Renal cortical epithelial cell (primary cell): ENCODE results near the gene PLCB2. TPM values are rescaled to one million over a fixed set of nuclear protein-coding genes. Genes with fewer than 3 reads are reported as not detected.

Experiments
- DNase-seq: peaks from one replicate; pipeline ENCODE4 v3.0.0-alpha.2; 2011; ENCODE audit warnings: low read depth
- total RNA-seq: library from RNA; depleted of rRNA; stranded (reverse); fragments of >200 nt; gene quantifications from 2 replicates; pipeline ENCODE4 v1.2.3, GENCODE V29; 2014

The PLCB2 gene
- total RNA-seq, 1 donor from 2014 or later = not detected

DNA sequence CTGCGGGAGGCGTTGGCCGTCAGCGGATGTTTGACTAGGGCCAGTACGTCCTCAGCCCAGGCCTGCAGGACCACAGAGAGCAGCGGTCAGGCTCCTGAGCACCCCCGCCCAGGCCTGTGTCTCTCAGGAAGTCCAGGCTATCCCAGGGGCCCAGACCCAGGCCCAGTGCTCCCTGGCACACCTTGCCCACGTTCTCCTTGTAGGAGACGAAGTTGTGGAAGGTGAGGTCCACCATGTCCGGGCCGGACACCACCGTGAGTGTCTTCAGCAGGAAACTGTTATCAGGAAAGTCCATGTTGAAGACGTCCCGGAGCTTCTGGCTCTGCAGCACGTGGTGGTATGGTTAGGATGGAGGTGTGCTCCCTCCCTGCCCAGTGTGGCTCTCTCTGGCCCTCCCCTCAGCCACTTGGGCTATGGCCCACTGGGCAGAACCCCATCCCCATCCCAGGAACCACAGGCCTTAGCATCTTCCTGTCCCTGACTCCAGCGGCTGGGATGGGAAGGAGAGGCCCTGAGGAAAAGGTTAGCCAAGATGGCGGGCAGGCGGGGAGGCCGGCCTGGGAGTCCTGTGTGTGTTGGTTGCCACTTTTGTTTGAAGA, 5.3 kb downstream of the PLCB2 start:
- no peak for DNase-seq

DNA sequence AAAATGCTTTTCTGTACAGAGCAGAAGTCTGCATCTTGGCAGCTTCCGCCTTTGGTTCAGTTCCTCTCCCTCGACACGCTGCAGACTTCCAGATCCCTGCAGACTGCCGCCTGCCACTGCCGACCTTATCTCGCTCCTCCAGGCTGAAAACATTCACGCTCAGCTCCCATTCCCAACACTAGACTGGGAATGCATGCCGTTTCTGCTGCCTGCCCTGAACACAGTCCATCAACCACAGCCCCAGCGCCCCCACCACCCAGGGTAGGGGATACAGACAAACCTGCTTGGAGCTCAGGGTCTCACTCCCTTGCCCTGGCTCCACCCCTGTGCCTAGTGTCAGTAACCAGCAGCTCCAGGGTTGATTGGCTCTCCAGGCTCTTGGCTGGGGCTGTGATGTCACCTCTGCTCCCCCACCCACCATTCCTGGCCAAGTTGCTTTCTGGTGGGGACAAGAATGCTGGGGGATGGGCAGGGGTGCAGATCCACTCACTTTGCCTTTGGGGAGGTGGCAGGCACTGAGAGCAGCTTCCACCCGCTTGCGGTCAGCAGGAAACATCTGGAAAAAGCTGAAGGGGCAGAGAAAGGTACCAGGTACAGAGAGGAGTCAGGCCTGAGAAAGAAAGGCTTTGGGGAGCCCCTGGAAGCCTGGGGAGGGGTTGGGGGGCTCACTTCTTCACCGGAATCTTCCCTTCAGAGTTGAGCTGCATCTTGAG, 6.1 kb downstream of the PLCB2 start:
- no peak for DNase-seq

DNA sequence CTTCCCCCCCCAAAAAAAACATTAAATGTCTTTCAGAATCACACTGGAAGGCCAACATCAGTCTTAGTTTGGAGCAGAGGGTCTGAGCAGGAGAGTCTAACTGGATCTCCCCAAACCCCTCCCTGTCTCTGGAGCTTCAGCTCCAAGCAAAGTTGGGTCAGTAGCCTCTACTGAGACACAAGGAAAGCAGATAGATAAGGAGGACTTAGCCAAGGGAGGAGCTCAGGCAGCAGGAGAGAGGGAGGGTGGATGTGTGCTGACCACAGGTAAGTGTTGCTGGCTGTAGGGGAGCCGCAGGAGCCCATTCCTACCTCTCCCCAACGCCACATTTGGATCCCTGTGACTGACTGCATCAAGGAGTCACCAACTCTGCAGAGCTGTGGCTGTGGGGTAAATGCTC, 7.0 kb downstream of the PLCB2 start:
- DNase-seq = no peak

DNA sequence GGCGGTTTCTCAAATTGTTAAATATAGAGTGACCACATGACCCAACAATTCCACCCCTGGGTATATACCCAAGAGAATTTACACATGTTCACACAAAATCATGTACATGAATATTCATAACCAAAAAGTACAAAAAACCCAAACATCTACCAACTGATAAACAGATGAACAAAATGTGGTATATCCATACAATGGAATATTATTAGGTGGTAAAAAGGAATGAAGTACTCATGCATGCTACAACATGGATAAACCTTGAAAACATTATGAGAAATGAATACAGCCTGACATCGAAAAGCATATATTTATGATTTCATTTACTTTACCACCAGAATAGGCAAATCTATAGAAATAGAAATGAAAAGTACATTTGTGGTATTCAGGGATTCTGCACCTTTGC, 7.4 kb downstream of the PLCB2 start:
- no peak for DNase-seq

DNA sequence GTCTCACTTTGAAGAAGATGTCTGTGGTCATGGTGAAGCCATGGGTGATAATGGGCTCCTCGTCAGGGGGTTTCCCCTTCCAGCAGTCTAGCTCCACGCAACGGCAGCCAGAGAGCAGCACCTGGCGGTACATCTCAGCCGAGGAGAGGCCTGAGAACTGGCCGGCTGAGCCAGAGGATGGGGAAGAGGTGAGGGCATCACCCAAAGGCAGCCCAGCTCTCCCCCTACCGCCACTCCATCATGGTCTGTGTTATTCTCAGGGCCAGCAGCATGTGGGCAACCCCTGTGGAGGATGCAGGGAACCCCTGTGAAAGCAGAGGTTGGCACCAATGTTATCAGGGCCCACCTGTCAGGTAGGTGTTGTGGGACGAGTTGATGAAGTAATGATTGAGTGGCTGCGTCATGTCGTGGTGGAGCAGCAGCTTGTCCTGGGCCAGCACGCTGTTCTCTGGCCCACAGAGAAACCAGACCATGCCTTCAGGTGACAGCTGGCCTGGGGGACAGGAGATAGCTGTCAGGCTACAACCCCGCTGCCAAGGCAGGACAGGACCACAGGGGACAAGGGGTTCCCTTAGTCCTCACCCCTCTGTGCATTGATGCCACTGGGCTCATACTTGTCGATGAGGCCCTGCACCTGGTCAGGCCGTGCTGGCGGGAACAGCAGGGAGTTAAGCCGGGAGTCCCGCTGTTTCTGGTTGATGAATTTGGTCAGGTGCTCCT, 9.4 kb downstream of the PLCB2 start:
- DNase-seq = no peak

DNA sequence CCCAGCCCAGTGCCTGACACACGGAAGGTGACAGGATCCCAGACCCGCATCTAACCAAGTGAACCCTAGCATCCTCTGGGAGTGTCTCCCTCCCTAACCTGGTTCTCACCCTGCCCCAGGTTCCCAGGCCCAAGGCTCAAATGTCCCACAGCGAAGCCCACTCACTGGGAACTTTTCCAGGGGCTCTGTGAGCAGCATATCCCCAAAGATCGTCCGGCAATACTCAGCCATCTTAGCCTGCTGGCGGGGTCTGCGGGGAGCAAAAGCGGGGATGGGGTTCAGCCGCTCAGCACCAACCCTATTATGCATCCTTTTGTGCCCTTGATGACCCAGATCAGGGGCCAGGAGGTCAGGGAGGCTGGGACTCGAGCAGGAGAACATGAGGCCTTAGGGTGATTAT, 10.4 kb downstream of the PLCB2 start:
- DNase-seq = no peak

DNA sequence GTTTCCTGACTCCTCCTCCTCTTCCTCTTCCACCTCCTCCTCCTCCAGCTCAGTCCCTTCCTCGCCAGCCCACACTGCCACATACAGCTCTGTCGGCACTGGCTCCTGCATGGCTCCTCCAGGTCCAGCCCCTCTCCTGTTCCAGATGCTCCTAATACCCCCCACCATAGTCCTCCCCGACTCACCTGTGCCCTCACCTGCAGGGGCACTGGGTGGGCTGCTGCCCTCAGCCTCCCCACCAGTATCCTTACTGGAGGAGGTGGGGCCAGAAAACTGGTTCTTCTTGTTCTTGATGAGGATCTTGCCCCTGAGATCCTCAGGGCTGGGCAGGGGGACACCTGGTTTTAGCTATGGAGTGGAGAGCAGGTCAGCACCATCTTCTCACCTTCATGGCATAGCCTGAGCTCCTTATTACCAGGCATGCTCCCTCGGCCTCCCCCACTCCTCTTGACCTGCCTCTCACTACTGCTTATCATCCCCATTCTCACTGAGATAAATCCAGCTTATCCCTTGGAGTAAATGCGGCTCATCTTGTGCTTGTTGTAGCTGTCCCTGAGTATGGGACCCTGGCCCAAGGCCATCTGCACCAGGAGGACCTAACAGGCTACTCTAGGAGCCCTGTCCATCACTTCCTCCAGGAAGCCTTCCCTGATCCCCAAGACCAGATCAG, 11.0 kb downstream of the PLCB2 start:
- no peak for DNase-seq

DNA sequence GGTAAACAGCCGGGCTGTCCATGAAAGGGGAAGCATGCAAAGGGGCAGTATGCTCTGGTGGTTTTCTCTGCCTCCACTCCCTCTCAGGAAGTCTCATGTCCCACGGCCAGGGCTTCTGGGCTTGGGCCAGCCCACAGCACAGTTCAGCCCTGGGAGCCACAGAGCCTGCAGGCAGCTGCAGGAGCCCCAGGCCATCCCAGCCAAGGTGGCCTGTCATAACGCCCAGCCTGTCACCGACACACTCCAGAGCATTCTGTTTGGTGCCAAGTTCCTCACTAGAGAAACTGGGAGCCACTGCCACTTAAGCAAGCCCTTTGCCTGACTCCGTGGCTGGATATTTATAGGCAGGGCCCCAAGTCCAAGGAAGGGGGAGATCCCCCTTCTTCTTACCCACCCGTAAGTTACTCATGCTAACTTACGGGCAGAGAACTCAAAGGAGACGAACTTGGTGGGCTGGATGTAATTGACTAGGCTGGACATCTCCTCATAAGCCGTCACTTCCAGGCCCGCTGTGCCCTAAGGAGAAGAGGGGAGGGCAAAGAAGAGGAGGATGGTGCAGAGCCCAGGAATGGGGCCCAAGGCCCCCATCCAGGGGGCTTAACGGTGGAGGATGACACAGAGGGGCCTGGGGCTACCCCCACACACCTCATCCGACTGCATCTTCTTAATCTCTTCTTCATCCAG, 11.7 kb downstream of the PLCB2 start:
- DNase-seq = no peak

DNA sequence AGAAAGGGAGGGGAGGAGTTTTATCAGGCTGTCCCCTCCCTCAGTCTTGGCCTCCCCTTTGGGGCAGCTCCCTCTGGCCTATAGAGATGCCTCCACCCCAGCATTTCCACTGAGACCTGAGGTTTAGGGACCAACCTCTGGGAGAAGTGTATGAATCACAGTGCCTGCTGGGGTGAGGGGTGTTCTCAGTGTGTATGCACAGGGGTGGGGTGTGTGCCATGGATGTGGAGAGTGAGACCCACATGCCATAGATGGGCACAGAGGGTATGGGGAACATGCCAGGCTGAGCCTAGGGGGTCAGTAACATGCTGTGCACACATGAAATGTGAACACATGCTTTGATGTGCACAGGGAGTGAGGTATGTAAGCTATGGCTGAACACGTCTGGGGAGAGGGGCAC, 12.4 kb downstream of the PLCB2 start:
- DNase-seq = no peak

DNA sequence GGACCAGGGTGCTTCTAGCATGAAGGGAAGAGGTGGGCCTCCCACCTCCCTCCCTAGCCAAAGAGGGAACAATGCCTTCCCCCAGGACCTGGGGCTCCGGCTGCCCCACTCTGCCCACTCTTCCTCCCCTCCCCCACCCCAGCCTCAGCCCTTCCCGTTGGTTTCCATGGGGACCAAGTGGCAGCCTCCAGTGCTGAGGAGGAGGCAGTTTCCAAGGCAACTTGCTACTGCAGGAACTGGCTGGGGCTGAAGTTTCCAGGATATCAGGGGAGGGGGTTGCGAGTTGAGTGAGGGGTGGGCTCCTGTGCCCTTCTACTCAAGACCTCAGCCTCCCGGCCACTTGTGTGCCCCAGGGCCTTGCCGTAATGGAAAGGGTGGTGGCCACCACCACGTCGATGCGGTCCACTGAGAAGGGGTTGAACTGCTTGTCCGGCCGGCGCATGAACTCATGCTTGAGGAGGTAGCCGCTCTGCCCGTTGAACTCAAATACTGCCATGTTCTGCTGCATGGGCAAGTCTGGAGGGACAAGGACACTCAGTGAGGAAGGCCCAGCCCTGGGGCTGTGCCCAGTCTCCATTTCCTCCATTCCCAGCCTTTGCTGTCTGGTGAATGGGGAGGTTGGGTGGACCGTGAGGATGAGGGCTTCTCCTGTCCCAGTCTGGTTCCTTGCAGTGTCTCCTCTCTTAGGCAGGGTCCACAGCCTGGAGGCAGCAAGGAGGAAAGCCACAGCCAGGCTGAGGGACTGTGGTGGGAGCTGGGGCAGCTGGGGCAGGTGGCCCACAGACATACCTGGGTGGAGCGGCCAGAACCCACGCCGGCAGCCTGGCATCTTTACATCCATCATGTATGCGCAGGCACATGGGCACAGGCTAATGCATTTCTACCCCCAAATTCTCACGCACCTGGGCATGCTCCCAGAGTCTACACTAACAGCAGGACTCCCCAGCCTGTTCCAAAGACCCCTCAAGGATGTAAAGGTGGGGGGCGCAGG, 13.5 kb downstream of the PLCB2 start:
- no peak for DNase-seq

DNA sequence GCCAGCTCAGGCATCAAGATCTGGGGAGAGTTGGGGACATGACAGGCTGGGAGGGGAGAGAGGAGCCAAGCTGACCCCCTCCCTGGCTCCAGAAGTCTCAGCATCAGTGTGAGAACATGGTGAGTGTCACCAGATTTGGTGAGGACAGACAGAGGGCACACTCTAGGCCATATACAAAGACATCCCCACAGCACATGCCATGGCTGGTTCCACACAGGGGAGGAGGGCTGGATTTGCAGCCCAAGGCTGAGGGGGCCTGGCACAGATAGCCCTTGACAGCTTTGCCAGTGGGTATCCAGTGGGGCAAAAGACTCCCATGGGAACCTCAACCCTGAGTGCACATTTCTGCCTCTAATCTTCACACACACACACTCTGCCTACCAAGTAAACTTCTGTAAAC, 14.7 kb downstream of the PLCB2 start:
- DNase-seq = no peak

DNA sequence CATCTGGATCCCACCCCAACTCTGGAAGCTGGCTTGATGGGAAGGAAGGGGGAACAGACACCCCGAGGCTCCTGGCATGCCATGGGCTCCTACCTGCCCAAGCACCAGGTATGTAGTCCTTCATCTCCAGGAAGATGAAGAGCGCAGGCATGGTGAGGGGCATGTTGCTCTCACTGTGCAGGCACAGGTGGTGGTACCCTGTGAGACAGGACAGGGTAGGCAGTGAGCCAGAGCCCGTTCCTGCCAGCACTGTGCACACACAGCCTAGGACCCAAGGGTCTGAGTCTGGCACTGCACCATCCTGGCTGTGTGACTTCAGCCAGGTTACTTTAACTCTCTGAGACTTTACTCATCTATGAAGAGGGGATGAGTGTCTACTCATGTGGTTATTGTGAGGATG, 15.5 kb downstream of the PLCB2 start:
- no peak for DNase-seq

DNA sequence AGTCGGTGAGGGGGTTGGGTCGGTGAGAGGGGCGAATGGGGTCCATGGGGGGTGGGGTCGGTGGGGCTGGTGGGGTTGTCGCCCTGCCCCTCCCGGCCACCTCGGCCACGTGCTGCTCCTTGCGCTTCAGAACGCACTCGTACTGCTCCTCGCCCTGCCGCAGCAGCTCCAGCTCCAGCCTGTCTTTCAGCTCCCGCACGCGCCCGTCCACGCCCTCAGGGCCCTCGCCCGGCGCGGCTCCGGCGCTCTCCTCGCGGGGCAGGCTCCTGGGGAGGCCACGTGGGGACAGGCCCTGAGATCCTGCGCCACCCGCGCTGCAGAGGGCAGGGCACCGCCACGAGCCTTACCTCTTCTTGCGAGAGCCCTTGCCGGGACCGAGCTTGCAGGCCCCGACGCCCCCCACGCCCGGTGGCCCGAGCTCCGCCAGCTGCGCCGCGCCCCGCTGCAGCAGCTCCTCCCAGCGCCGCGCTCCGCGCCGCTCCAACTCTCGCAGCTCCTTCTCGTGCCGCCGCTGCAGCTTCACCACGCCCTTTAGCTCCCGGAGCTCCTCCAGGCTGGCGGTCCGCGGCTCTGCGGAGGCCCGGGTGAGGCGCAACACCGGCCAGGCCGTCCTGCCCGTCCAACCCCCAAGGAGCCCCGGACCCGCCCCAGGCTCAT, 16.7 kb downstream of the PLCB2 start:
- DNase-seq = no peak

DNA sequence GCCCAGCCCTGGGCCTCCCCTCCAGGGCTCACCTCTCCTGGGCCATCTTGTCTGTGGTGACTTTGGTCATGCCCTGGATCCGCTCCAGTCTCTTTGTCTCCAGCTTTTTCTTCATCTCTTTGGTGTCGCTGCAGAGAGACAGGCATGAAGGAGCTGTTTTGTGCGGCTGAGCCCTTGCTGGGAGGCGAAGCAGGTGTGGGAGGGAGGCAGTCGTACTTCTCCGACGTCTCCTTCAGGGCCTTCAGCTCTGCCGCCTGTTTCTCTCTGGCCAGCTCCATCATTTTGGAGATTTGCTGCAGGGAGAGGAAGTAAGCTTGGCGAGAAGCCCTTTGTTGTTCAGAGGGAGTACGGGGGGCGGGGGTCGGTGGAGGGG, 17.2 kb downstream of the PLCB2 start:
- DNase-seq = no peak

DNA sequence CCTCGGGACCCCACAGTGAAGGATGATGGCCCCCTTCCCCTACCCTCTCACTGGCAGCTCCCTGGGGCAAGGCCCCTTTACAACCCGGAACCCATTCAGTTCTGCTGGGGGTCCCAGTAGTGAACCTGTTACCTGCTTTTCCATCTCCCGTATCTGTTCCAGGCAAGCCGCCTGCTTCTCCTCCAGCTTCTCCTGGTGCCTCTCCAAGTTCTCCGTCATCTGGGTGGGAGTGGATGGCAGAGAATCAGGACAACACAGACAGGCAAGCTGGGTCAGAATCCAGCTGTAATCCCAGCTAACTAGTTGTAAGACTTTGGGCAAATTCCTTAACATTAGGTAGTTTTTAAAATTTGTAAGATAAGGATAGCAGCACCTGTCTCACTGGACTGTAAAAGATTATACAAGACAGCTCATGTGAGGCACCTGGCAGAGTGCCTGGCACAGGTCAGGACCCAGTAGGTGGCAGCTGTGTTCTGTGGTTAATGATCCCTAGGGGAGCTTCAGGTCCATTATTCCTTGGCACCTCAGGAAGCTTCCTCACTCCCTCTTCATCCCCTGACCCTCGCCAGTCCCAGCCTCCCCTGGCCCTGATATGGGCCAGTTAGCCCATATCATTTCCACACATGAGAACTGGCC, 18.5 kb downstream of the PLCB2 start:
- DNase-seq = peak; percentile 79

DNA sequence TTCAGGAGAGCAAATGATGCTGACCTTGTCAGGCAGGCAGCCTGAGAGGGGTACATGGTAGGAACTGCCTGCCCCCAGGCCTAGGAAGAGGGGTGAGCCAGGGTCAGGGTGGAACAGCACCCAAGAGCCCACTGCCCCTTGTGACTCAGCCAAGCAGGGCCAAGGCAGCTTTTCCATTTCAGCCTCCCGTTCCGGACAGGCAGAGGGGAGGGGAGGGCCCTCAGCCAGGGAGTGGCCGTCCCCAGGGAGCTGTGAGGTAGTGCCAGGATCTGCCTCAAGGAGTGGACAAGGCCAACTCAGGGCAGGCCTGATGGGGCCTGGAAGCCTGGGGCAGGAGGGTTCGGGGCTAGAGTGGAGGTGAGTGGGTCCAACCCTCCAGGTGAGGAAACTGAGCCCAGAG, 19.8 kb downstream of the PLCB2 start:
- DNase-seq = no peak

DNA sequence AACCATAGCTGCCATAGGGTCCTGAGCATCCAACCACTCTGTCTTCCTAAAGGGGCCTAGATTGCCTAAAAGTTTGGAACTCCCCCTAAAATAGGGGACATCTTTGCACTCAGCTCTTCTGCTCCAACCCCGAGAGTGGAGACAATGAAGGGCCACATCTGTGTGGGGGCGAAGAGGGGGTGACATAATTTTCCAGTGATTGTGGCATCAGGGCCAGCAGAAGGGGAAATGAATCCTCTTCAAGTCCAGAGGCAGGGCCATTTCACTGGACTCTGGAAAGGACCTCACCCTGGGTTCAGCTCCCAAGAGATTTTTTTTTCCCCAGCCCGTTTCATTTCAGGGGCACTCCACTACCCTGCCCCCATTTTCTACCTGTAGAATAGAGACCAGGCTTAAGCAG, 20.2 kb downstream of the PLCB2 start:
- no peak for DNase-seq

DNA sequence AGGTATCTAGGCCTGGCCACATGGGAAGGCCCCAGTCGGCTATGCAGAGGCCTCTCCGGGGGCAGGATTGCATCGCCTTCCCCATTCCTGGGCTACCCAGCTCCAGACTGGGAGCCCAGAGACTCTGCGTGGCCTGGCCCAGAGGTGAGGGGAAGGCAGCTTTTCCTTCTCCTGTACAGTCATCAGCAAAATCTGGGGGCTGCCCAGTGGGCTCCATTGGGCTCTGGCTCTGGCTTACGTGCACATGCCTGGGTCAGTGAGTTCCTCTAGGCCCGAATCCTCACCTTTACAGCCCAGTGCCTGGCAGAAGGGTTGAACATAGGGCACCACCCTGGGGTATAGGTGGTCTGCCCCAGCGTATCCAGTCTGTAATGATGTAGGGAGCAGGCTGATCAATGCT, 20.9 kb downstream of the PLCB2 start:
- DNase-seq = no peak

DNA sequence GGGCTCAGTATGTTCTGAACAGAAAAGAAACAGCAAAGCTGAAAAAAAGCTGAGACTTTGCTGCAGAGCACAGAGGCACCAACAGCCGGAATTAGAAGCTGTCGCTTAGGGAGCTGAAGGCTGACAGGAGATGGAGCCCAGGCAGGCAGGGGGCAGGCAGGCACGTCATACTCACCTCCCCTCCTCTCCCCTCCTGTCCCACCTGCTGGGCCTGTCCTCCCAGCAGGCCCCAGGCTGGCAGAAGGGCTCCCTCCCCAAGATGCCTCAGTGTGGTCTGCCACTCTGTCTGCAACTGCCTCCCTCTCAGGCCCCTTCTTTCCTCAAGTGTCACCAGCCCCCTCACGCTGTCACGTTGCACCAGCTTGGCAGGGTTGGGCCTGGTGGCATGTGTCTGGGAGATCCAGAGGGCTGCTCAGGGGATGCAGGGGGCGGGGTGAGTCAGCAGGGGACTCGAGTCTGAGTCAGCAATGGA, 21.6 kb downstream of the PLCB2 start:
- DNase-seq = no peak

DNA sequence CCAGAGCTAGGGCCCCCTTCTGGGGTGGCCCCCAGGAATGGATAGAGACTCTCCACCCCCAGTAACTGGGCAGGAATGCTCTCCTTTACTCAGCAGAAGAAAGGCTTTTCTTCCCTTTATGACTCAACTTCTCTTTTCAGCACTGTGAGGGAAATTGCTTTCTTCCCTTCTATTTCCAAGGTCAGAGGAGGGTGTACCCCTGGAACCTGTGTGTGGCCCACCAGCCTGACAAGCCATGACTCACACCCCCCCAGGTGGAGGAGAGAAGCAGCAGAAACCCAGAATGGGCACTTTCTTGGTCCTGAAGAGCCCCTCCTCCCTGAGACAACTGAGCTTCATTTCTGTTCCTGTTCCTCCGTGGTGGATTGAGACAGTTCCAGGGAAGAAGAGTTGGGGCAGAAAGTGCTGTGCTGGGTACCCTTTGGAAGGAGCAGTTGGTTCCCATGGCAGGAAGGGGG, 22.2 kb downstream of the PLCB2 start:
- no peak for DNase-seq
